SIG-M5 treated with dmso at 0.1 percent for 504 hours (cell line): Measurements from ENCODE around the gene TRAP1.

Source experiments
- DNase-seq: peaks from one replicate; lab custom pipeline; 2025; ENCODE audit not compliant: unreplicated experiment; lab: John Stamatoyannopoulos, UW

TRAP1 gene

GRCh38 chr16:3652373-3653195, 64.7 kb downstream of the TRAP1 start:
- no peak for DNase-seq

DNA sequence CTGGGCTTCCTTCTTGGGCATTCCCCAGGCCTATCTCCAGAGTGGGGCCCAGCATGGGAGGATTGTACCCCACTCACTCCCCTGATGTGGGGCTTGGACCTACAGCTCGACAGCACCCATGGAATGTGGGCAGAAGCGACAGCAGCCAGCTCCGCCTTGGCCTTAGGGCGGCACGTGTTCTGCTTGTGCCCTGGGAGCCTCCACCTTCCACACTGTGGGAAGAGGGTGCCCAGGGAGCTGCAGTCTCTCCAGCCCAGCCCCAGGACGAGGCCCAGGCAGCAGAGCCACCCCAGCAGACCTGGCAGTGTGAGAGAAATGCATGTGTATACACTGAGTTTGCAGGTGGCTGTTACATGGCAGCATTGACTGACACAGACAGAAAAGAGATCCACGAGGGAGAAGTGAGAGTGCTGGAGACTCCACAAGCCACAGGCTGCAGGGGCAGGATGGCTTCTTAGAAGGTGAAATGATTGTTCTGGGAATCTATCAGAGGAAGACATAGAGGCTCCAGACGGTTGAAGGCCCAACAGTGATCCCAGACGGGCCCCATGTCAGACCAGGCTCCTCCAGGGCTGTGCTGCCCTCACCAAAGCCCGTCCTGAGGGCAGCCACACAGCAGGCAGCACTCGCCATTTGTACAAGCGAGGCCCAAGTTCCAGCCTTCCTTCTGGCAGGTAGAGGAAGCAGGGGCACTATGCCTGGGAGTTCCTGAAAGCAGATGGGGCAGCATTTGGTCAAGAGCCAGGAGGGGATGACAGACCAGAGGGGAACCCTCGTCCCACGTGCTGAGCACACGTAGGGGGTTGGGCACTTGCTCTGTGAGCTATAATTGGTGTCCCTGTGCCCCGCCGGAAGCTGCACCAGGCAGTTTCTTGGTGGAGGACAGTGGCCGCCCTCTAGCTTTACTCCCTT, 65.6 kb downstream of the TRAP1 start:
- DNase-seq, result no peak

DNA sequence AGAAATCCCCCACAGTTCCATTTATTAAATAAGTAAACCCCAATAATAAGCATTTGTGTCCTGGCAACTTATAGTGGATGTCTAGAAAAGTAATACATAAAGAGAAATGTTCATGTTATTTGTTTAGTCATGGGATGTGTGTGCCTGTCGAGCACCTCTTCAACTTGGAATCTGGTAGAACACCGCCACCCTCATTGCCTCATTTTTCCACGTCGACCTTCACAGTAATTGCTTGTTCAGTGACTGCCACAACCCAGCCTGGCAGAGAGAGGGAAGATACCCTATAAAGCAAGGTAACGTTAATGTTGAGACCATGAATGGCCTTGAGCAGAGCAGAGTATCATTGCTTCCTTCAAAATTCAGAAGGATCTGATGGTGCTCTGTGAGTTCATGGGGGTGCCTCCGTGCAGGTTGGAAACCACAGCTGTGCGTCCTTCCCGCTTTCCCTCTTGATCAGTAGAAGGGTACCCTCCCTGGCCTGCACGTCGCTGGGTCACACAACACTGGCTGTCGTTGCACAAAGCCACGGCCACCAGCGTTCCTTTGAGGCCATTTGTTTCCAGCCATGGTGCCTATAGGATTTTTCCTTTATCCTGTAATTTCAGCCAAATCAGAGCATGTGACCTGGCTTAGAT, 66.6 kb downstream of the TRAP1 start:
- no peak for DNase-seq

GRCh38 chr16:3646348-3646920, 70.9 kb downstream of the TRAP1 start:
- DNase-seq, result peak; percentile 53

DNA sequence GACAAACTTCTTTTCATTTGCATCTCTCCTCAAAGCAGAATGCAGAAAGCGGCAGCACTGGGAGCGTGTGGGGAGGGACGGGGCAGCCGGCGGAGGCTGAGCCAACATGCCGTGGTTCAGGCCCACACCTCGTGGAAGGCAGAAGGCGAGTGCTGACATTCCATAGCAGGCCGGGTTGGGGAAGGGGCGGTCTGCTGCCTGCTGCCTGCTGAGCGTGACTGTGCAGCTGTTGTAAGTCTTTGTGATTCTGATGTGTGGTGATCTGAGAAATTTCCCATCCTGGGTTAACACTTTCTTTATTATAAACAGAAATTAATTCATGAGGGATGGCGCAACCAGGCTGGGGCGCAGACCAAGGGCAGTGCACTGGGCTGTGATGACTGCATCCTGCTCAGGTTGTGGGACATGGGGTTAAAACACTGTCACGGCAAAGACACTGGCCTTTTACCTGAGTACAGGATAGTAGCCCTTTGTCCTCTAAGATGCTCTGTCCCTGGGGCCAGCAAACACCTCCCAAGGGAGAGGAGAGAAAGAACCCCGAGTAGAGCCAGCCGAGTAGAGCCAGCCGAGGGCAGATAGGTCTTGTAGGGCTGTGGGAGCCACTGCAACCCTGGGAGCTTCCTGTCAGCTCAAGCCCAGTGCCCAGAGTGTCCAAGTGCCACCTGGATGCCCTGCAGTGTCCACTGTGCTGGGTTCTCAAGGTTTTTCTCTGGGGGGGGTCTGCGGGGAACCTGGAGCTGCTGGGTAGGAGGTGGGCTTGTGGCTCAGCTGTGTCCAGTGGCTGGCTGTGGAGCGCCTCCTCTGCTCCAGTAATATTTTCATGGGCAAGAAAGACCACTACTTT, 71.6 kb downstream of the TRAP1 start:
- no peak for DNase-seq

GRCh38 chr16:3645108-3645503, 72.2 kb downstream of the TRAP1 start:
- no peak for DNase-seq

DNA sequence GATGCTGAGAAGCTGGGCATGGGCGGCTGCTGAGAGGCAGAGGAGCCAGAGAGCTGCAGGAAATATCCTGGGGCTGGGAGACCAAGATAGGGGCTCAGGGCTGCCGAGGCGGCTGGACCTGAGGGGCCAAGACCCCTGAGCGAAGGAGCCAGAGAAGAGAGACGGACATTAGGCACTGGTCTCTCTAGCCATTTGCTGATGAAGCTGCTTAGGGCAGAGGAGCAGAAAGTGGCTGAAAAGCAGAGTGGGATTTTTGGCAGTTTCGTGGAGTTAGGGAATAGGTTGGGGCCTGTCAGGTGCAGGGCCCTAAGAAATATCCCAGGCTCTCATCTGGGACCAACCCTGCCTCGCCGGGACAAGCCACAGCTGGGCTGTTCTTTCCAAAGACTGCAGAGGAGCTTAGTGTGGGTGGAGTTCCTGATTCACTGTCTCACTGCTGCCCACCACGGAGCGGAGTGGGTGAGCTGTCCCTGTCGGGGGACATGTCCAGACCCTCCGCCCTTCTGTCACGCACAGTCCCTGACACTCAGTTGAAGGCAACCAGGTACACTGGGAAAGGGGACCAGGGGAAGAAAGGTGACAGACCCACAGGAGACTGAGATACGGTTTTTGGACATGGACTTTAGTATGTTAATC, 74.1 kb downstream of the TRAP1 start:
- DNase-seq, result no peak

DNA sequence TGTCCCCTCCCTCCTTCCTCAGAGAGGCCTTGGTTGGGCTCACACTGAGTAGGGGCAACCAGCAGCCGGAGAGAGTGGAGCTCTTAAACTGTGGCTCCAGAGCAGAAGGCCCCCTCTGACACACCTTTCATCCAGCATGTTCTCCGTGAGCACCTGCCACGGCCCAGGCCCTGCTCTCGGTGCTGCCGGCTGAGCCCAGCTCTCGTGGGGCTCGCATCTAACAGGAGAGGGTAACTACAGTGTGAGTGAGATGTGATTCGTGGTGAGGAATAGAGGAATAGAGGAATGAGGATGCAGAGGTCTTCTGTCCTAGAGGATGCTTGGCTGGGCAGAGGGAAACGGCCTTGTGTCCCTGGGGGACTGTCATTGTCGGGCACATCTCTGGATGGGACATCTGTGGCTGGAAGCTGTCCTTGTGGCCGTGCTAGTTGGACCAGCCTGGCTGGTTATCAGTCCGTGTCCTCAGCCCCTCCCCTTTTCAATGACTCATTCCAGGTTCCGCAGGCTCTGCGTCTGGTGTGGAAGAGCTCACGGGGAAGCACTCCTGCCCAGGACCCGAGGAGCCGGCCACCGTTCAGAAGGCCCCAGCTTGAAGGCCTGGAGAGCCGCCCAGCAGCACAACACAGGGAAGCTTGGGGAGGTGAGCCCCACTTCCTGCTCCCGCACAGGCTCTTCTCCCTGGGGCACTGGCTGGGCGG, 74.8 kb downstream of the TRAP1 start:
- DNase-seq, result peak; percentile 32

- no peak for DNase-seq
Observed at GRCh38 chr16:3641801-3642396, 75.4 kb downstream of the TRAP1 start.

DNA sequence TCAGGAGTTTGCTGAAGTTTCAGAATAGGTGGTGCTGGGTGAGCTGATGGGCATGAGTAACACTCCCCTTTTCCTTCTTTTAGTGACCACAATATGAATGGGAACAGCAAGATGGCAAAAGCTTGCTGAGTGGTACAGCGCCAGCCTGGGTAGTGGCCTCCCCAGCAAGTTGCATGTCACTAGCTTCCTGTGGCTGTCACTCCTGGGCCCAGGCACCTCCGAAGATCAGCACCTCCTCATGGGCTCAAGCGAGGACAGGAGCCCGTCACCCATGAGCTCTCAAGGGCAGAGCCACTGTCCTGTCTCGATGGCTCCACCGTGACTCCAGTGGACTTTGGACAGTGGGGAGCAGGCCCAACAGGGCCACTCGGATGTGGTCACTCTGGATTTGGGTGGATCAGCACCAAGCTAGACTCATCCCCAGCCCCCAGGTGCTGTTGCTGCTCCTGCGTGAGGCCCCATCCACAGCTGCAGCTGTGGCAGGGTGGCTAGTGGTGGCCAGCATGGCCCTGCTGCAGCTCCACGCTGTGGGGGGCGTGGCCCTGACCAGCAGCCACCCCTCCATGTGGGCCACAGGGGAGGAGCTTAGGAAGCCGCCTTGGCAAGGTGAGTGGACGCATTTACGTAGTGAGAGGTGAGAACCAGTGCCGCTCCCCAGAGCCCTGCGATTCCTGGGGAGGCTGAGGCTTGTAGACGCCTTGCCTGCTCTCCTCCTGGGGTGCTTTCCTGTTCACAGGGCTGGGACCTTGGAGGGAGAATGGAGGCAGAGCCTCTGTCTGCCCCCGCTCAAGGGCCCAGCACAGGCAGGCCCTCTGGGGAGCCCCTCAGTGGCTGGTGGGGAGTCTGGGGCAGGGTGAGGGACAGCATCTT, 76.5 kb downstream of the TRAP1 start:
- DNase-seq, result no peak

- DNase-seq, result no peak
Observed at GRCh38 chr16:3640207-3640606, 77.1 kb downstream of the TRAP1 start.

DNA sequence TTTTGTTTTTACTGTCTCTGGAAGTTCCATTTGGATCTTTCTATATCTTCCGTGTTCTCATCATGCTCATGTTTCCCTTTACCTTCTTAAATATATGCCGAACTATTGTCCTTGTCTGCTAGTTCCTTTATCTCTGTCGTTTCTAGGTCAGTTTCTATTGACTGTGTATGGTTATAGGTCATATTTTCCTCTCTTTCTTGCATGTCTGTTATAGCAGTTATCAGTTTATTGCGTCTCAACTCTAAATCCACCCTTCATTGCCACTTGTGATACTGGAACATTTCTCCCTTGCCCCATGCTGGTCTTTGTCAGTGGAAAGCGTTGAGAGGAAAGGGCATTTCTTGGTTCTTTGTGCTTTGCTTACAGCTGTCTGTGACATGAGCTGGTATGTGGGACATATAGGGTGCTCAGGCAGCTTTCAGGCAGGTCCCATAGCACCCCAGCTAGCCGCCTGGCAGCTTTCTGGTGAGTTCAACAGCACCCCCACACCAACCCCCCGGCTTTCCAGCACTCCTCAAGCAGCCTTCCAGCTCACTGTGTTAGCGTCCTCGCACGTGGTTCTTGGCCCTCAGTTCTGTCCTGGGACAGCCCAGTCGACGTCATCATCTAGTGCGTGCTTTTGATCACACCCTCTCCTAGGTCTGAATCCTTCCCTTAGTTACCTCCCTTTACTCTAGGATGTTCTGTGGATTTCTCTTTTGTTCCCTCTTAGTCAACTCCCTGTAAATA, 78.2 kb downstream of the TRAP1 start:
- no peak for DNase-seq

- DNase-seq, result peak; percentile 60
Observed at GRCh38 chr16:3637371-3637923, 79.9 kb downstream of the TRAP1 start.

DNA sequence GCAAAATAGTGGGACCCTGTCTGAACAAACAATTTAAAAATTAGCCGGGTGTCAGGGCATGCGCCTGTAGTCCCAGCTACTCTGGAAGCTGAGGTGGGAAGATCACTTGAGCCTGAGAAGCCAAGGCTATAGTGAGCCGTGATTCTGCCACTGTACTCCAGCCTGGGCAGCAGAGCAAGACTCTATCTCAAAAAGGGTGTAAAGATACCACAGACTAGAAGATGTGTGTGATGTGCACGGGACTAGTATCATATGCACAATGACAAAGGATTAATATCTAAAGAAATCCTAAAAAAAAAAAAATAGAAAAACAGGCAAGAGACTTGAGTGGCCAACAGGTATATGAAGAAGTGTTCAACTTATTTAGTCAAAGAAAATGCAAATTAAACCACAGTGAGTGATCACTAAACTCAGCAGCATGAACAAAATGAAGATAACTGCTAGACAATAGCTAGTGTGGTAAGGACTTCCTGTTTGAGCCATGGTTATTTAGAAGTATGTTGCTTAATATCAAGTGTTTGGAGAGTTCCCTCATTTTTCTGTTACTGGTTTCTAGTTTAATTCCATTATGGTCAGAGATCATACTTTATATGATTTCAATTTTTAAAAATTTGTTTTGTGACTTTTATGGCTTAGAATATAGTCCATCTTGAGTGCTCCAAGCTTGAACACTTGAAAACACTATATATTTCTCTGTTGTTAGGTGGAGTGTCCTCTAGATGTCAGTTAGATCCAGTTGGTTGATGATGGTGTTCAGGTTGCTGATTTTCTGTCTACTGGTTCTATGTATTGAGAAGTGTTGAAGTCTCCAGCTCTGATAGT, 91.2 kb downstream of the TRAP1 start:
- peak; percentile 82 for DNase-seq

DNA sequence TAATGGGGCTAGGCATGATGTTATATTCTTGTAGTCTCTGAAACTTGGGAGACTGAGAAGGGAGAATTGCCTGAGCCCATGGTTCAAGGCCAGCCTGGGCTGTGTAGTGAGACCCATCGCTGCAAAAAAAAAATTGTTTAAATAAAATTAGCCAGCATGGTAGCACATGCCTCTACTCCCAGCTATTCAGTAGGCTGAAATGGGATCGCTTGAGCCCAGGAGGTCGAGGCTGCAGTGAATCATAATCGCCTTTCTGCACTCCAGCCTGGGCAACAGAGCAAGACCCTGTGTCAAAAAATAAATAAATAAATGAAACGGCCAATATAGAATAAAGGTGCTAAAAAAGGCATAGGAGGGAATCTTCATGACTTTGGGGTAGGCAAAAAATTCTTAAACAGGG, 92.0 kb downstream of the TRAP1 start:
- no peak for DNase-seq

- no peak for DNase-seq
Observed at GRCh38 chr16:3623642-3624041, 93.7 kb downstream of the TRAP1 start.
